Esophagus squamous epithelium (tissue), 4 donors: Measurements from ENCODE around the gene CNKSR3.

Experiments
- CTCF ChIP-seq, 6 experiments: fragments of 450-650 bp in 4 of 6; fragments of 200-600 bp in 2 of 6; sonication (generic) in 2 of 6; IDR thresholded peaks; one replicate each; pipeline ENCODE4 v1.5.1; 2016 to 2019; ENCODE audit warnings: antibody characterized with exemption in 6 of 6, mild to moderate bottlenecking in 4 of 6, moderate library complexity in 4 of 6
- POLR2A ChIP-seq, 4 donors: fragments of 450-650 bp; IDR thresholded peaks; one replicate each; pipeline ENCODE4 v1.6.1; 2017; ENCODE audit warnings: antibody characterized with exemption in 4 of 4, mild to moderate bottlenecking in 4 of 4, moderate library complexity in 3 of 4

DNA sequence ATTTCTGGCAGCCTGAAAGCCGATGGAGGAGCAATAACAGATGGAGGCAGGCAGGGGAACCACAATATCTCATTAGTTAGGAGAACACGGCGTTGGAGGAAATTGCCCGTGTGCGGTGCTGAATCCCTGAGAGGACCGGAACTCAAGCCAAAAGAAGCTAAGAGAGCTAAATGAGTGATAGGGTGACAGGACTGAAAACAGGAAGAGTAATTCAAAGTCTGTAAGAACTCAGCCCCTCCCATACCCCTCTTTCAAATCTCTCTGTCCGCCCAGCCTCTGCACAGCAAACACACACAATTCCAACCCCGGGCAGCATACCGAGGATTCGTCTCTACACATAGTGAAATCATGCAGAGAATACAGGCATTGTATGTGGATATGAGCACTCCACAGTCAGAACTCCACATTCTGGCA lies 151.3 kb downstream of the CNKSR3 start:
- TF ChIP-seq CTCF (IDR thresholded peaks at IDR 0.05) (no peak), POLR2A (IDR thresholded peaks at IDR 0.05) (no peak)
